Stimulated activated naive CD4-positive, alpha-beta T cell (primary cell): ENCODE results near the gene SUSD1.

Source experiments
- DNase-seq, 6 experiments: peaks; one replicate each; lab custom pipeline; 2025; lab: John Stamatoyannopoulos, UW

SUSD1 gene

GRCh38 chr9:112012026-112012902, 162.8 kb downstream of the SUSD1 start:
- DNase-seq = no peak

GRCh38 chr9:112011051-112011620, 164.0 kb downstream of the SUSD1 start:
- DNase-seq = no peak

GRCh38 chr9:112010537-112010936, 164.6 kb downstream of the SUSD1 start:
- DNase-seq = no peak

- no peak for DNase-seq
Measured at GRCh38 chr9:112009656-112010055, 165.4 kb downstream of the SUSD1 start.

GRCh38 chr9:112007575-112008240, 167.4 kb downstream of the SUSD1 start:
- DNase-seq = no peak

- DNase-seq = no peak
Measured at GRCh38 chr9:112006361-112007020, 168.6 kb downstream of the SUSD1 start.

GRCh38 chr9:112005939-112006338, 169.2 kb downstream of the SUSD1 start:
- no peak for DNase-seq

GRCh38 chr9:112003538-112003937, 171.6 kb downstream of the SUSD1 start:
- no peak for DNase-seq

GRCh38 chr9:112002847-112003457, 172.1 kb downstream of the SUSD1 start:
- DNase-seq = no peak

- DNase-seq = peak in 5 of 6 experiments; percentile 2 to 65 (median 60)
Measured at GRCh38 chr9:112002131-112002846, 172.8 kb downstream of the SUSD1 start.

GRCh38 chr9:112000743-112001142, 174.4 kb downstream of the SUSD1 start:
- no peak for DNase-seq

- no peak for DNase-seq
Measured at GRCh38 chr9:111999319-111999718, 175.8 kb downstream of the SUSD1 start.

- DNase-seq = no peak
Measured at GRCh38 chr9:111997831-111998230, 177.3 kb downstream of the SUSD1 start.

GRCh38 chr9:111994831-111995458, 180.2 kb downstream of the SUSD1 start:
- DNase-seq = peak in 1 of 6 experiments; percentile 12

- no peak for DNase-seq
Measured at GRCh38 chr9:111993319-111993718, 181.8 kb downstream of the SUSD1 start.

GRCh38 chr9:111992523-111992922, 182.6 kb downstream of the SUSD1 start:
- no peak for DNase-seq

GRCh38 chr9:111991179-111991578, 183.9 kb downstream of the SUSD1 start:
- DNase-seq = no peak
